Adrenal gland (tissue), 5 donors: ENCODE measurements around the gene SLC27A6.

ENCODE experiments used
- CTCF ChIP-seq, 6 experiments: fragments of 450-650 bp in 4 of 6; fragments of 200-600 bp in 2 of 6; sonication (generic) in 1 of 6; IDR thresholded peaks; 1 replicate in 5 of 6; 2 replicates in 1 of 6; pipeline versions ENCODE4 v1.5.1 to v1.8.0; 2016 to 2021; ENCODE audit warnings: antibody characterized with exemption in 6 of 6, mild to moderate bottlenecking in 2 of 6, moderate library complexity in 1 of 6
- POLR2A ChIP-seq, 2 donors: fragments of 450-650 bp; IDR thresholded peaks; one replicate each; pipeline ENCODE4 v1.6.1; 2017; ENCODE audit warnings: antibody characterized with exemption in 2 of 2, mild to moderate bottlenecking in 2 of 2, moderate library complexity in 1 of 2
- donor health status: DM: no; HTN: no; CAD: no.

GRCh38 chr5:129042306-129042705 is 77.0 kb downstream of the SLC27A6 start:
- TF ChIP-seq CTCF (IDR thresholded peaks at IDR 0.05): no peak
- no peak for TF ChIP-seq POLR2A (IDR thresholded peaks at IDR 0.05)
